ENCODE results near the gene NUDT3. TPM values are rescaled to one million over a fixed set of nuclear protein-coding genes. Genes with fewer than 3 reads are reported as not detected.

Gene NUDT3
- total RNA-seq, 2 experiments from 2014 or later: 16.4 to 17.1 TPM

GRCh38 chr6:34310817-34311216, 81.7 kb downstream of the NUDT3 start:
- CTCF ChIA-PET: interaction anchor here (0.6 to 1.0 kb wide), 3 partner anchors 11 to 1278 kb away, joined by 3 read pairs; no protein-coding TSS in a partner anchor
- POLR2A ChIA-PET: no interaction called here

GRCh38 chr6:34308483-34308882, 84.0 kb downstream of the NUDT3 start:
- POLR2A ChIA-PET: no interaction called here

GRCh38 chr6:34305982-34306708, 86.3 kb downstream of the NUDT3 start:
- CTCF ChIA-PET: no interaction called here
- POLR2A ChIA-PET: no interaction called here

More at GRCh38 chr6:34308483-34308882, 84.0 kb downstream of the NUDT3 start:
- CTCF ChIA-PET: no interaction called here

- CTCF ChIA-PET: no interaction called here
- POLR2A ChIA-PET: no interaction called here
Observed at GRCh38 chr6:34305497-34305896, 87.0 kb downstream of the NUDT3 start.

- CTCF ChIA-PET: no interaction called here
- POLR2A ChIA-PET: no interaction called here
Observed at GRCh38 chr6:34304164-34304563, 88.3 kb downstream of the NUDT3 start.

GRCh38 chr6:34302929-34303328, 89.5 kb downstream of the NUDT3 start:
- CTCF ChIA-PET: interaction anchor here (0.6 to 0.7 kb wide), 2 partner anchors 15 to 35 kb away, joined by 3 to 4 read pairs; no protein-coding TSS in a partner anchor
- POLR2A ChIA-PET: no interaction called here

GRCh38 chr6:34301408-34301807, 91.1 kb downstream of the NUDT3 start:
- POLR2A ChIA-PET: no interaction called here
- CTCF ChIA-PET: no interaction called here

- CTCF ChIA-PET: no interaction called here
- POLR2A ChIA-PET: no interaction called here
Observed at GRCh38 chr6:34300332-34300751, 92.1 kb downstream of the NUDT3 start.

GRCh38 chr6:34298941-34299340, 93.5 kb downstream of the NUDT3 start:
- POLR2A ChIA-PET: no interaction called here
- CTCF ChIA-PET: no interaction called here

- ChIA-PET POLR2A (no interaction called here), CTCF (interaction anchor here (1.0 kb wide), 1 partner anchor 25 kb away, joined by 3 read pairs; no protein-coding TSS in a partner anchor)
Observed at GRCh38 chr6:34295721-34296120, 96.7 kb downstream of the NUDT3 start.

GRCh38 chr6:34292954-34293353, 99.5 kb downstream of the NUDT3 start:
- POLR2A ChIA-PET: no interaction called here

GRCh38 chr6:34289137-34289536, 103.3 kb downstream of the NUDT3 start:
- ChIA-PET POLR2A (no interaction called here), CTCF (interaction anchor here (1.3 kb wide), 1 partner anchor 13 kb away, joined by 3 read pairs; no protein-coding TSS in a partner anchor)

More at GRCh38 chr6:34292954-34293353, 99.5 kb downstream of the NUDT3 start:
- CTCF ChIA-PET: no interaction called here

- CTCF ChIA-PET: interaction anchor here (1.3 kb wide), 1 partner anchor 13 kb away, joined by 3 read pairs; no protein-coding TSS in a partner anchor
- POLR2A ChIA-PET: no interaction called here
Observed at GRCh38 chr6:34288581-34288980, 103.9 kb downstream of the NUDT3 start.

- ChIA-PET POLR2A (no interaction called here), CTCF (no interaction called here)
Observed at GRCh38 chr6:34285448-34286164, 106.9 kb downstream of the NUDT3 start.

- ChIA-PET CTCF (no interaction called here), POLR2A (no interaction called here)
Observed at GRCh38 chr6:34284563-34285447, 107.7 kb downstream of the NUDT3 start.

GRCh38 chr6:34281702-34282334, 110.7 kb downstream of the NUDT3 start:
- ChIA-PET POLR2A (no interaction called here), CTCF (interaction anchor here (0.8 kb wide), 1 partner anchor 31 kb away, joined by 3 read pairs; no protein-coding TSS in a partner anchor)

- CTCF ChIA-PET: no interaction called here
- POLR2A ChIA-PET: no interaction called here
Observed at GRCh38 chr6:34280216-34280615, 112.3 kb downstream of the NUDT3 start.

GRCh38 chr6:34278833-34279232, 113.6 kb downstream of the NUDT3 start:
- POLR2A ChIA-PET: no interaction called here
- CTCF ChIA-PET: no interaction called here

- ChIA-PET POLR2A (no interaction called here), CTCF (no interaction called here)
Observed at GRCh38 chr6:34277763-34278112, 114.7 kb downstream of the NUDT3 start.

All from activated CD8-positive, alpha-beta memory T cell treated with anti-CD3 and anti-CD28 coated beads for 36 hours (primary cell).